Heart right ventricle (tissue), 16 donors: ENCODE data around the gene SH2D1A. TPM values are rescaled to one million over a fixed set of nuclear protein-coding genes. Genes with fewer than 3 reads are reported as not detected.
"Not testable (repeated sequence)": the region's sequence is repeated elsewhere in the genome, so short reads cannot be mapped to it uniquely, and the experiment has no call there.

Experiments
- ATAC-seq, 8 donors: fragments of 200-7000 bp; cut with Tn5 transposase; one replicate each; pipeline ENCODE4 v1.9.1; 2020; ENCODE audit warnings: mild to moderate bottlenecking in 8 of 8, moderate library complexity in 8 of 8, moderate number of reproducible peaks in 1 of 8
- DNase-seq, 2 donors: peaks; one replicate each; pipeline ENCODE4 v3.0.0-alpha.2; 2020
- H3K27ac ChIP-seq, 10 donors: fragments of 200-600 bp; sonication (generic) in 2 of 10; one replicate each; pipeline versions ENCODE4 v1.5.0 to v1.8.0; 2020 to 2022; ENCODE audit warnings: mild to moderate bottlenecking in 3 of 10
- H3K27me3 ChIP-seq, 7 donors: fragments of 200-600 bp; one replicate each; pipeline ENCODE4 v1.8.0; 2021 to 2022; ENCODE audit warnings: mild to moderate bottlenecking in 2 of 7
- H3K36me3 ChIP-seq, 9 donors: fragments of 200-600 bp; sonication (generic) in 1 of 9; one replicate each; pipeline versions ENCODE4 v1.5.0 to v1.8.0; 2020 to 2022; ENCODE audit warnings: mild to moderate bottlenecking in 2 of 9
- H3K4me1 ChIP-seq, 9 donors: fragments of 200-600 bp; sonication (generic) in 1 of 9; one replicate each; pipeline versions ENCODE4 v1.5.0 to v1.8.0; 2020 to 2022; ENCODE audit warnings: mild to moderate bottlenecking in 4 of 9
- H3K4me3 ChIP-seq, 10 donors: fragments of 200-600 bp; sonication (generic) in 2 of 10; one replicate each; pipeline versions ENCODE4 v1.5.0 to v1.8.0; 2020 to 2022; ENCODE audit warnings: mild to moderate bottlenecking in 7 of 10, moderate library complexity in 2 of 10
- H3K9me3 ChIP-seq, 11 donors: fragments of 200-600 bp in 10 of 11; sonication (generic) in 2 of 11; one replicate each; pipeline versions ENCODE4 v1.5.0 to v1.8.0; 2013 to 2022; ENCODE audit warnings: mild to moderate bottlenecking in 2 of 11, control low read depth in 1 of 11, moderate library complexity in 1 of 11
- CTCF ChIP-seq, 9 donors: fragments of 200-600 bp; sonication (generic) in 2 of 9; IDR thresholded peaks; one replicate each; pipeline versions ENCODE4 v1.5.0 to v1.8.0; 2021 to 2022; ENCODE audit warnings: antibody characterized with exemption in 9 of 9, mild to moderate bottlenecking in 5 of 9, moderate library complexity in 1 of 9
- WGBS, 2 donors: extraction: QIAGEN DNeasy Blood & Tissue Kit; methylation state at CpG; one replicate each; pipeline ENCODE4 v1.1.7; 2013; ENCODE audit warnings: inconsistent platforms in 1 of 2; 5-methylcytosine and 5-hydroxymethylcytosine counted together
- intact Hi-C, 10 donors: fragments of 100-400 bp; cut with DNase I; formaldehyde crosslinking; loops; one replicate each; pipeline versions ENCODE4 v1.11.1 to v1.14.2; 2022
- polyA plus RNA-seq, 2 donors: library from polyadenylated mRNA; stranded (reverse); fragments of 200-250 nt; gene quantifications; one replicate each; pipeline ENCODE4 v1.2.3, GENCODE V29; 2013
- total RNA-seq, 10 donors: library from RNA; stranded (reverse); fragmentation: NEBNext Ultra II Directional in 3 of 10; extraction: Animal tissue kit (Norgen Biotek cat#: 25700) in 3 of 10; gene quantifications; one replicate each; pipeline versions ENCODE4 v1.2.1 to v1.2.4, GENCODE V29; 2021 to 2023
- donor health status: Arrhythmogenic right ventricular cardiomyopathy.
- donor health status: ischemic (EF 13 %, LVEDD 7.1; RV severe dilation, severe dysfunction).
- donor health status: healthy with polysubstance abuse.
- donor health status: DM: no; HTN: yes; CAD: no.
- donor health status: DM: no; HTN: no; CAD: no.
- donor health status: ischemic (EF 25% LVEDD 6.9; RV normal size, moderate dysfunction).
- donor health status: ischemic (EF 25% LVEDD 5.7; RV mildly dilated, moderate dysfunction).
- donor health status: healthy.
- donor health status: DM: yes; HTN: yes; CAD: no.
- donor health status: Ischemic cardiomyopathy.
- donor health status: ischemic (EF 35%, LVEDD 5.7; RV mildly dilated, moderate dysfunction).
- donor health status: nonischemic (EF 11% LVEDD 7.7; RV severe dilation, severe dysfunction).
- donor health status: DM: yes; HTN: yes; CAD: no.
- donor health status: PGD.
- donor health status: ischemic (EF 29% LVEDD 5.4; RV normal size, mild dysfunction).
- donor health status: nonischemic (EF 23%, LVEDD 6.1; RV moderate dilation, normal function).

The SH2D1A gene
- total and polyA plus RNA-seq, 12 donors: 0.03 to 1.6 (median 0.13) TPM; not detected in 5

- ATAC-seq (no peak), DNase-seq (no peak)
- Histone ChIP-seq H3K27me3 (no peaks in the 10 kb centered on the region), H3K36me3 (no peaks in the 10 kb centered on the region), H3K4me3 (no peak overlapping the region), H3K4me1 (peaks cover 0 to 4% (median 0%) of the 10 kb centered on the region in 9 donors), H3K9me3 (no peaks in the 10 kb centered on the region), H3K27ac (no peak overlapping the region)
- intact Hi-C loops: no loop called here
- 65 to 83% methylated on average over 1 of the region's 1 CpG for WGBS, 2 donors
- TF ChIP-seq CTCF (IDR thresholded peaks at IDR 0.05): no peak
Observed at GRCh38 chrX:124407226-124407625, 60.9 kb downstream of the SH2D1A start.

- 71 to 84% methylated on average over 4 of the region's 6 CpGs for WGBS, 2 donors
Observed at GRCh38 chrX:124408380-124408779, 62.0 kb downstream of the SH2D1A start.

GRCh38 chrX:124413244-124413643 is 66.9 kb downstream of the SH2D1A start:
- Histone ChIP-seq H3K4me3 (no peak overlapping the region), H3K4me1 (no peaks in the 10 kb centered on the region), H3K36me3 (no peaks in the 10 kb centered on the region), H3K9me3 (no peaks in the 10 kb centered on the region), H3K27ac (no peak overlapping the region), H3K27me3 (peaks cover 0 to 6% (median 0%) of the 10 kb centered on the region in 7 donors)
- ATAC-seq (no peak), DNase-seq (no peak)
- intact Hi-C loops: no loop called here
- TF ChIP-seq CTCF (IDR thresholded peaks at IDR 0.05): no peak
- 86% methylated on average over 6 of the region's 6 CpGs for WGBS, 2 donors

More at GRCh38 chrX:124408380-124408779, 62.0 kb downstream of the SH2D1A start:
- ATAC-seq, H3K4me1 ChIP-seq, H3K27me3 ChIP-seq, intact Hi-C loops, H3K4me3 ChIP-seq, DNase-seq, H3K9me3 ChIP-seq, H3K36me3 ChIP-seq, H3K27ac ChIP-seq: not testable (repeated sequence)

GRCh38 chrX:124414281-124414680 is 67.9 kb downstream of the SH2D1A start:
- H3K36me3 ChIP-seq: no peaks in the 10 kb centered on the region
- no peak for DNase-seq
- intact Hi-C loops: no loop called here
- no peak overlapping the region for H3K4me3 ChIP-seq
- 87 to 94% methylated on average over 5 of the region's 5 CpGs for WGBS, 2 donors
- H3K4me1 ChIP-seq: no peaks in the 10 kb centered on the region
- H3K27ac ChIP-seq: no peak overlapping the region
- no peak for ATAC-seq
- no peaks in the 10 kb centered on the region for H3K9me3 ChIP-seq
- H3K27me3 ChIP-seq: peaks cover 0 to 6% (median 0%) of the 10 kb centered on the region in 7 donors
- TF ChIP-seq CTCF (IDR thresholded peaks at IDR 0.05): no peak

- intact Hi-C loops: no loop called here
- 90 to 95% methylated on average over 5 of the region's 5 CpGs for WGBS, 2 donors
- no peak for TF ChIP-seq CTCF (IDR thresholded peaks at IDR 0.05)
- no peak overlapping the region for H3K4me3 ChIP-seq
- H3K36me3 ChIP-seq: no peaks in the 10 kb centered on the region
- H3K27me3 ChIP-seq: peaks cover 0 to 6% (median 0%) of the 10 kb centered on the region in 7 donors
- H3K9me3 ChIP-seq: no peaks in the 10 kb centered on the region
- DNase-seq (no peak), ATAC-seq (no peak)
- no peaks in the 10 kb centered on the region for H3K4me1 ChIP-seq
- H3K27ac ChIP-seq: no peak overlapping the region
Observed at GRCh38 chrX:124415115-124415800, 68.9 kb downstream of the SH2D1A start.
